Peyer's patch (tissue), 4 donors: Measurements from ENCODE around the gene ZNF205. TPM values are rescaled to one million over a fixed set of nuclear protein-coding genes. Genes with fewer than 3 reads are reported as not detected.

Experiments
- DNase-seq, 3 donors: peaks; one replicate each; pipeline ENCODE4 v3.0.0-alpha.2; 2017 to 2019
- H3K27ac ChIP-seq, 4 donors: fragments of 200-600 bp; sonication (generic); one replicate each; pipeline ENCODE4 v1.5.1; 2016 to 2019
- H3K27me3 ChIP-seq, 2 donors: fragments of 200-600 bp; sonication (generic); one replicate each; pipeline ENCODE4 v1.5.1; 2019
- H3K36me3 ChIP-seq, 3 donors: fragments of 200-600 bp; sonication (generic); one replicate each; pipeline ENCODE4 v1.5.1; 2016 to 2019
- H3K4me1 ChIP-seq, 4 donors: fragments of 200-600 bp; sonication (generic); one replicate each; pipeline ENCODE4 v1.5.1; 2016 to 2019
- H3K4me3 ChIP-seq, 4 donors: fragments of 200-600 bp; sonication (generic); 1 replicate in 3 of 4; 2 replicates in 1 of 4; pipeline ENCODE4 v1.5.1; 2016 to 2019; ENCODE audit warnings: mild to moderate bottlenecking in 1 of 4
- H3K9me3 ChIP-seq, 4 donors: fragments of 200-600 bp; sonication (generic); one replicate each; pipeline ENCODE4 v1.5.1; 2016 to 2019; ENCODE audit warnings: mild to moderate bottlenecking in 1 of 4
- CTCF ChIP-seq, 6 experiments: fragments of 450-650 bp in 4 of 6; fragments of 200-600 bp in 2 of 6; sonication (generic) in 1 of 6; IDR thresholded peaks; one replicate each; pipeline ENCODE4 v1.5.1; 2017 to 2019; ENCODE audit warnings: antibody characterized with exemption in 6 of 6, mild to moderate bottlenecking in 3 of 6, moderate library complexity in 1 of 6
- POLR2A ChIP-seq, 2 donors: fragments of 450-650 bp; IDR thresholded peaks; one replicate each; pipeline ENCODE4 v1.5.1; 2017; ENCODE audit warnings: antibody characterized with exemption in 2 of 2, mild to moderate bottlenecking in 2 of 2, moderate library complexity in 2 of 2
- total RNA-seq, 4 donors: library from RNA; depleted of rRNA; stranded (reverse); fragments of >200 nt; gene quantifications; one replicate each; pipeline ENCODE4 v1.1.0, GENCODE V29; 2016

The ZNF205 gene
- total RNA-seq, 4 donors from 2014 or later, result 5.0 to 24.6 (median 16.2) TPM

GRCh38 chr16:3101018-3101840 is 11.2 kb upstream of the ZNF205 start:
- no peaks in the 10 kb centered on the region for H3K27me3 ChIP-seq
- peak overlapping the region in 1 of 4 donors; percentile 15 for H3K4me3 ChIP-seq
- DNase-seq, result peak in 1 of 3 donors; percentile 25

GRCh38 chr16:3101841-3102470 is 10.4 kb upstream of the ZNF205 start:
- Histone ChIP-seq H3K27me3 (no peaks in the 10 kb centered on the region), H3K36me3 (no peaks in the 10 kb centered on the region), H3K9me3 (no peaks in the 10 kb centered on the region), H3K4me1 (peaks cover 0 to 16% (median 6%) of the 10 kb centered on the region in 4 donors), H3K27ac (peak overlapping the region in 1 of 4 donors; percentile 58), H3K4me3 (peak overlapping the region in 1 of 4 donors; percentile 15)
- no peak for DNase-seq
- TF ChIP-seq POLR2A (IDR thresholded peaks at IDR 0.05) (no peak), CTCF (IDR thresholded peaks at IDR 0.05) (no peak)

More at GRCh38 chr16:3101018-3101840, 11.2 kb upstream of the ZNF205 start:
- H3K4me1 ChIP-seq, result peaks cover 0 to 14% (median 3%) of the 10 kb centered on the region in 4 donors
- H3K36me3 ChIP-seq, result no peaks in the 10 kb centered on the region
- peak in 4 of 6 experiments; percentile 52 to 62 (median 58) for TF ChIP-seq CTCF (IDR thresholded peaks at IDR 0.05)
- no peak for TF ChIP-seq POLR2A (IDR thresholded peaks at IDR 0.05)
- no peaks in the 10 kb centered on the region for H3K9me3 ChIP-seq
- H3K27ac ChIP-seq, result peak overlapping the region in 2 of 4 donors; percentile 17 to 58

- Histone ChIP-seq H3K36me3 (no peaks in the 10 kb centered on the region), H3K4me1 (peaks cover 0 to 10% (median 5%) of the 10 kb centered on the region in 4 donors), H3K27ac (peak overlapping the region; percentile 77 to 90 (median 83)), H3K9me3 (no peaks in the 10 kb centered on the region), H3K27me3 (no peaks in the 10 kb centered on the region), H3K4me3 (peak overlapping the region; percentile 59 to 73 (median 70))
- TF ChIP-seq CTCF (IDR thresholded peaks at IDR 0.05), result no peak
- TF ChIP-seq POLR2A (IDR thresholded peaks at IDR 0.05), result peak in 1 of 2 donors; percentile 54
- peak; percentile 91 to 97 (median 96) for DNase-seq
These were observed 6.0 kb upstream of the ZNF205 start for GRCh38 chr16:3106205-3106928.

- Histone ChIP-seq H3K36me3 (peaks cover 0 to 16% (median 0%) of the 10 kb centered on the region in 3 donors), H3K4me3 (peak overlapping the region; percentile 34 to 68 (median 50)), H3K9me3 (no peaks in the 10 kb centered on the region), H3K27ac (peak overlapping the region; percentile 11 to 49 (median 47)), H3K4me1 (peaks cover 0 to 29% (median 0%) of the 10 kb centered on the region in 4 donors), H3K27me3 (no peaks in the 10 kb centered on the region)
- TF ChIP-seq POLR2A (IDR thresholded peaks at IDR 0.05), result no peak
- no peak for TF ChIP-seq CTCF (IDR thresholded peaks at IDR 0.05)
- DNase-seq, result no peak
These were observed 642 bp downstream of the ZNF205 start for GRCh38 chr16:3112881-3113574.
